Smooth muscle cell (in vitro differentiated cells): ENCODE results near the gene VPS25. TPM values are rescaled to one million over a fixed set of nuclear protein-coding genes. Genes with fewer than 3 reads are reported as not detected.

Source experiments
- DNase-seq: peaks from one replicate; lab custom pipeline; 2025; ENCODE audit not compliant: unreplicated experiment; lab: John Stamatoyannopoulos, UW
- H2AFZ ChIP-seq: fragments of 200-600 bp; sonication (generic); 2 replicates; pipeline ENCODE4 v1.6.0; 2016; ENCODE audit warnings: antibody characterized with exemption, low read depth, mild to moderate bottlenecking
- H3F3A ChIP-seq: fragments of 200-600 bp; sonication (generic); 2 replicates; pipeline ENCODE4 v1.6.0; 2017; ENCODE audit warnings: antibody characterized with exemption, low read depth
- H3K27ac ChIP-seq: fragments of 200-600 bp; sonication (generic); 2 replicates; pipeline ENCODE4 v1.5.1; 2016; ENCODE audit warnings: low read depth, mild to moderate bottlenecking
- H3K27me3 ChIP-seq: fragments of 200-600 bp; sonication (generic); 2 replicates; pipeline ENCODE4 v1.6.1; 2016; ENCODE audit warnings: low read depth, mild to moderate bottlenecking
- H3K36me3 ChIP-seq: fragments of 200-600 bp; sonication (generic); 2 replicates; pipeline ENCODE4 v1.5.1; 2016; ENCODE audit warnings: low read depth
- H3K4me1 ChIP-seq: fragments of 200-600 bp; sonication (generic); 2 replicates; pipeline ENCODE4 v1.5.1; 2016; ENCODE audit warnings: low read depth
- H3K4me2 ChIP-seq: fragments of 200-600 bp; sonication (generic); 2 replicates; pipeline ENCODE4 v1.6.0; 2016; ENCODE audit warnings: mild to moderate bottlenecking
- H3K4me3 ChIP-seq: fragments of 200-600 bp; sonication (generic); 2 replicates; pipeline ENCODE4 v1.5.1; 2016; ENCODE audit warnings: mild to moderate bottlenecking
- H3K79me2 ChIP-seq: fragments of 200-600 bp; sonication (generic); 2 replicates; pipeline ENCODE4 v1.6.0; 2016; ENCODE audit warnings: low read depth, mild to moderate bottlenecking
- H3K9ac ChIP-seq: fragments of 200-600 bp; sonication (generic); 2 replicates; pipeline ENCODE4 v1.6.0; 2016; ENCODE audit warnings: low read depth
- H3K9me3 ChIP-seq: fragments of 200-600 bp; sonication (generic); replicated peaks from 2 replicates; pipeline ENCODE4 v1.5.1; 2016; ENCODE audit warnings: low read depth
- H4K20me1 ChIP-seq: fragments of 200-600 bp; sonication (generic); 2 replicates; pipeline ENCODE4 v1.6.0; 2016; ENCODE audit warnings: low read depth
- WGBS: methylation state at CpG from one replicate; pipeline ENCODE4 v1.1.7; 2016; ENCODE audit warnings: low lambda C conversion rate; 5-methylcytosine and 5-hydroxymethylcytosine counted together
- polyA plus RNA-seq: library from polyadenylated mRNA; unstranded; fragments of >200 nt; fragmentation: Nextera tagmentation; extraction: Ambion mirVana; gene quantifications from 2 replicates; pipeline ENCODE4 v1.2.1, GENCODE V29; 2016
- total RNA-seq: library from RNA; depleted of rRNA; stranded (reverse); fragments of >200 nt; gene quantifications from 2 replicates; pipeline ENCODE4 v1.2.3, GENCODE V29; 2014
- TF ChIP-seq, protein P1 (sequence below): fragments of 200-600 bp; sonication (generic); IDR thresholded peaks from 2 replicates; pipeline ENCODE4 v1.5.1; 2017; ENCODE audit warnings: borderline replicate concordance, mild to moderate bottlenecking, antibody characterized with exemption; ENCODE audit not compliant: insufficient read depth, poor library complexity, severe bottlenecking

VPS25 gene
- total and polyA plus RNA-seq, 2 experiments from 2014 or later = 91.0 to 129 TPM

DNA sequence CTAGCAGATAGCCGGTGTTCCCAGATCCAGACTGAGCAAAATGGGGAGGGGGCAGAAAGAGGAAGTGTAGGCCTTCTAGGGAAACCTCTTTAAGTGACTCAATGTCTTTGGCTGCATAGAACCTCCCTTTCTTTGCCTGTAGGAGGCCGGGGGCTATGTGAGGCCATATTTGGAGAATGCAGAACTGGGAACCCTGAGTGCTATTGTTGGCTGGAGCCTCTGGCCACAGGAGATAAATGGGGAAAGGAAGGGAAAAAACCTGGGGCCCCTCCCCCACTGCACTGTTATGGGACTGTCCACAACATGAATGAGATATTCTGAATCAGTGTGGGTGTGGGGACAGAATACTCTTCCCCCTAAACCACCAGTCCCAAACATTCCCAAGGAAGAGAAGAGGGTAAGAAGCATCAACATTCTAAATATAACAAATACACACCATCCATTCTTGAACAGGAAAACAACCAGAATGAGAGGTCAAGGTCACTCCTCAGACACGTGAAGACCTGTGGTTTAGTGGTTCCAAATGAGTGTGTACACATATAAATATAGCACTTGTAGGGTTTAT lies 2.4 kb downstream of the VPS25 start:
- H3K4me2 ChIP-seq = no peak overlapping the region
- H3K4me3 ChIP-seq = no peak overlapping the region
- no peak for DNase-seq
- no peaks in the 10 kb centered on the region for H3K79me2 ChIP-seq
- H3K36me3 ChIP-seq = no peaks in the 10 kb centered on the region
- H3K27me3 ChIP-seq = peaks cover 2% of the 10 kb centered on the region
- H3K9me3 ChIP-seq = no peaks in the 10 kb centered on the region
- H3K4me1 ChIP-seq = peaks cover 13% of the 10 kb centered on the region
- TF ChIP-seq, protein P1, sequence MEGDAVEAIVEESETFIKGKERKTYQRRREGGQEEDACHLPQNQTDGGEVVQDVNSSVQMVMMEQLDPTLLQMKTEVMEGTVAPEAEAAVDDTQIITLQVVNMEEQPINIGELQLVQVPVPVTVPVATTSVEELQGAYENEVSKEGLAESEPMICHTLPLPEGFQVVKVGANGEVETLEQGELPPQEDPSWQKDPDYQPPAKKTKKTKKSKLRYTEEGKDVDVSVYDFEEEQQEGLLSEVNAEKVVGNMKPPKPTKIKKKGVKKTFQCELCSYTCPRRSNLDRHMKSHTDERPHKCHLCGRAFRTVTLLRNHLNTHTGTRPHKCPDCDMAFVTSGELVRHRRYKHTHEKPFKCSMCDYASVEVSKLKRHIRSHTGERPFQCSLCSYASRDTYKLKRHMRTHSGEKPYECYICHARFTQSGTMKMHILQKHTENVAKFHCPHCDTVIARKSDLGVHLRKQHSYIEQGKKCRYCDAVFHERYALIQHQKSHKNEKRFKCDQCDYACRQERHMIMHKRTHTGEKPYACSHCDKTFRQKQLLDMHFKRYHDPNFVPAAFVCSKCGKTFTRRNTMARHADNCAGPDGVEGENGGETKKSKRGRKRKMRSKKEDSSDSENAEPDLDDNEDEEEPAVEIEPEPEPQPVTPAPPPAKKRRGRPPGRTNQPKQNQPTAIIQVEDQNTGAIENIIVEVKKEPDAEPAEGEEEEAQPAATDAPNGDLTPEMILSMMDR = no peak
- H4K20me1 ChIP-seq = no peaks in the 10 kb centered on the region
- H3K9ac ChIP-seq = no peak overlapping the region
- H3K27ac ChIP-seq = no peak overlapping the region
- WGBS = 93% methylated on average over 3 of the region's 3 CpGs
- peaks cover 4% of the 10 kb centered on the region for H3F3A ChIP-seq
- no peak overlapping the region for H2AFZ ChIP-seq

DNA sequence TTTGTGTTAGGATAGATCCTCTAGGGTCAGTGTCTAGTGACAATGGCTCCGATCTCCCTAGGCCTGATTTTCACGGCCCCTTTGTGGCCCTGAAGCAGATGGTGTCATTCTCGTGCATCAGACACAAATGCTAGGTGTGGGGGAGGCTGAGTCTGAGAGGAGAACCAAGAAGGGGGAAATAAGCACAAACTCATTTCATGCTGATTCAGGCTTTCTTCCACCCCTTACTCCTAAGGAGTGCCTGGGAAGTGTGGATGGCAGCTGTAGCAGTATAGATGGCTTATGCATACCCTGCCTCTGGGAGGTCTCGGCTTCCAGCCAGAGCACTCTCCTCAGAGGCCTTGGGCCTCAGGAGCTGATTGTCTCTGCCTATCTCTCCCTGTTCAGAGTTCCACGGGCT lies 5.3 kb downstream of the VPS25 start:
- Histone ChIP-seq H2AFZ (no peak overlapping the region), H3K79me2 (no peaks in the 10 kb centered on the region), H3K4me3 (no peak overlapping the region), H4K20me1 (no peaks in the 10 kb centered on the region), H3F3A (peaks cover 4% of the 10 kb centered on the region), H3K9me3 (no peaks in the 10 kb centered on the region), H3K4me2 (no peak overlapping the region), H3K4me1 (peaks cover 8% of the 10 kb centered on the region), H3K27ac (no peak overlapping the region), H3K36me3 (no peaks in the 10 kb centered on the region), H3K9ac (no peak overlapping the region), H3K27me3 (peaks cover 28% of the 10 kb centered on the region)
- 94% methylated on average over 5 of the region's 5 CpGs for WGBS
- TF ChIP-seq, protein P1 = no peak
- DNase-seq = no peak

DNA sequence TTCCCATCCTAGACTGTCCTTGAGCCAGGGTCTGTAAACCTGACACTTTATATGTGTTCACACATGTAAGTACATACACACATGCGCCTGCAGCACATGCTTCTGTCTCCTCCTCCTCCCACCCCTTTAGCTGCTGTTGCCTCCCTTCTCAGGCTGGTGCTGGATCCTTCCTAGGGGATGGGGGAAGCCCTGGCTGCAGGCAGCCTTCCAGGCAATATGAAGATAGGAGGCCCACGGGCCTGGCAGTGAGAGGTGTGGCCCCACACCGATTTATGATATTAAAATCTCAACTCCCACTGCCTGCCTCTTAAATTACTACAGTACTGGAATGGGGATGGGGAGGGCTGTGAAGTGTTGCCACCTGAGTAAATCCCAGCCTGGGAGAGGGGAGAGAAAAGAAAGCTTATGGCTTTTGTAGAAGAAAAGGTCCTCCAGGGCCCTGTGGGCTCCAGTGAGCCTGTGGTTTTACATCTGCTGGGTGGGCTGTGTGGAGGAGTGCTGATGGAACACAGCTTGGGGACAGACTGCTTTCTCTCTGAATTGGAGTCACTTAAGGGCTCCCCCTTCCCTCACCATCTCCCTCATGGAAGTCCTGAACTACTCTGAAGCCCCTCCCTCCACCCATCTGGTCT lies 6.2 kb downstream of the VPS25 start:
- peak overlapping the region; percentile 94 for H3K4me2 ChIP-seq
- H3K27me3 ChIP-seq = peaks cover 28% of the 10 kb centered on the region
- H3K4me3 ChIP-seq = no peak overlapping the region
- no peak overlapping the region for H3K9ac ChIP-seq
- no peak overlapping the region for H2AFZ ChIP-seq
- no peaks in the 10 kb centered on the region for H3K9me3 ChIP-seq
- no peaks in the 10 kb centered on the region for H4K20me1 ChIP-seq
- H3K27ac ChIP-seq = no peak overlapping the region
- TF ChIP-seq, protein P1 = no peak
- H3K4me1 ChIP-seq = peaks cover under 1% of the 10 kb centered on the region
- H3K79me2 ChIP-seq = no peaks in the 10 kb centered on the region
- H3F3A ChIP-seq = peaks cover 4% of the 10 kb centered on the region
- WGBS = 90% methylated on average over 3 of the region's 3 CpGs
- no peaks in the 10 kb centered on the region for H3K36me3 ChIP-seq
- DNase-seq = no peak
